Endothelial cell (in vitro differentiated cells): ENCODE measurements around the gene KMT2D. TPM values are rescaled to one million over a fixed set of nuclear protein-coding genes. Genes with fewer than 3 reads are reported as not detected.

Experiments
- DNase-seq: peaks from one replicate; pipeline ENCODE4 v3.0.0; 2021; ENCODE audit warnings: low spot score
- H3K27ac Mint-ChIP-seq: one replicate; pipeline ENCODE4 v1.8.0; 2021; ENCODE audit warnings: mixed read lengths, inconsistent platforms; ENCODE audit not compliant: unreplicated experiment
- H3K27me3 Mint-ChIP-seq: one replicate; pipeline ENCODE4 v1.8.0; 2021; ENCODE audit warnings: mild to moderate bottlenecking, moderate library complexity, mixed read lengths, inconsistent platforms; ENCODE audit not compliant: unreplicated experiment
- H3K36me3 Mint-ChIP-seq: one replicate; pipeline ENCODE4 v1.8.0; 2021; ENCODE audit warnings: mild to moderate bottlenecking, low read depth, mixed read lengths, inconsistent platforms; ENCODE audit not compliant: unreplicated experiment
- H3K4me1 Mint-ChIP-seq: one replicate; pipeline ENCODE4 v1.8.0; 2021; ENCODE audit warnings: mild to moderate bottlenecking, mixed read lengths, inconsistent platforms; ENCODE audit not compliant: unreplicated experiment
- H3K4me3 Mint-ChIP-seq: one replicate; pipeline ENCODE4 v1.8.0; 2021; ENCODE audit warnings: mild to moderate bottlenecking, mixed read lengths, inconsistent platforms; ENCODE audit not compliant: unreplicated experiment
- H3K9me3 Mint-ChIP-seq: one replicate; pipeline ENCODE4 v1.8.0; 2021; ENCODE audit warnings: mixed read lengths, inconsistent platforms; ENCODE audit not compliant: unreplicated experiment
- total RNA-seq: library from RNA; stranded (reverse); fragmentation: NEBNext Ultra II Directional; extraction: Animal tissue kit (Norgen Biotek cat#: 25700); gene quantifications from one replicate; pipeline ENCODE4 v1.2.1, GENCODE V29; 2021; ENCODE audit not compliant: unreplicated experiment
- TF ChIP-seq, protein P1 (sequence below): fragments of 200-600 bp; sonication (generic); IDR thresholded peaks from one replicate; pipeline ENCODE4 v1.5.0; 2021; ENCODE audit warnings: antibody characterized with exemption; ENCODE audit not compliant: unreplicated experiment

Gene KMT2D
- total RNA-seq, 1 donor from 2014 or later = 135 TPM

DNA sequence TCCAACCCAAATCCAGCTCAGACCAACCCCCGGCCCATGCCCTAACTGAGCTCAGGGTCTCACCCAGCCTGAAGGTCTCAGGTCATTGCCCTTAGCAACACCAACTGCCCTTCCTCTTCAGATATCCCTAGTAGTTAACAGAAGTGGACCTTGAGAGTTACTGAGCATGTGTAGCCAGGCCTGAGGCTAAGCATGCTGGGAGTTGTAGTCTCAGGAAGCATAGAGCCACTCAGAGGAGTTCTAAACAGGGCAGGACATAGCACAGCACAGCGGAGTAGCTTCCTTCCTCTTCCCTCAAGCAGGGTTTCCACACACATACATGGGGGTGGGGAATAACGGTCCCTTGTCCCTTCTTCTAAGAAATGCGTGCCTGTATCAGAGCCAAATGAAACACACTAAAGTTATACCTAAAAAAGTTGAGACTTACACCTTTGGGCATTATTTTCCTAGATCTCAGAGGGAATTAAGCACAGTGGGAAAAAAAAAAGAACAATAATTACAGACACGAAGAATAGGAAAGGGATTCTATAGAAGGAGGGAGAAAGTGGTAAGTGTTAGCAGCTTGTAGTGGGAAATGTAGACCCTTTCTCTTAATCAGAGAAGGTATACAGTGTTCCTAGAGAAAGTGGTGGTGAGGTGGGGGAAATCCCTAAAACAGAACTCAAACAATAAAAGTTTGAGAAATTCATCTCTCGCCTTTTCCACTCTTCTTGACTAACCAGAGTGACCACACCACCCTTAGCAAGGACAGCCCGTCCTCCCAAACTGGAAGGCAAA, 4.4 kb downstream of the KMT2D start:
- H3K27me3 Mint-ChIP-seq = peaks cover 27% of the 10 kb centered on the region
- peaks cover 60% of the 10 kb centered on the region for H3K36me3 Mint-ChIP-seq
- H3K4me3 Mint-ChIP-seq = peak overlapping the region; percentile 98

GRCh38 chr12:49055092-49055491, 5.5 kb downstream of the KMT2D start:
- Mint-ChIP-seq H3K27ac (peak overlapping the region; percentile 97), H3K9me3 (no peaks in the 10 kb centered on the region), H3K27me3 (peaks cover 30% of the 10 kb centered on the region), H3K36me3 (peaks cover 65% of the 10 kb centered on the region), H3K4me1 (peaks cover 48% of the 10 kb centered on the region), H3K4me3 (peak overlapping the region; percentile 98)
- DNase-seq = no peak
- TF ChIP-seq, protein P1, sequence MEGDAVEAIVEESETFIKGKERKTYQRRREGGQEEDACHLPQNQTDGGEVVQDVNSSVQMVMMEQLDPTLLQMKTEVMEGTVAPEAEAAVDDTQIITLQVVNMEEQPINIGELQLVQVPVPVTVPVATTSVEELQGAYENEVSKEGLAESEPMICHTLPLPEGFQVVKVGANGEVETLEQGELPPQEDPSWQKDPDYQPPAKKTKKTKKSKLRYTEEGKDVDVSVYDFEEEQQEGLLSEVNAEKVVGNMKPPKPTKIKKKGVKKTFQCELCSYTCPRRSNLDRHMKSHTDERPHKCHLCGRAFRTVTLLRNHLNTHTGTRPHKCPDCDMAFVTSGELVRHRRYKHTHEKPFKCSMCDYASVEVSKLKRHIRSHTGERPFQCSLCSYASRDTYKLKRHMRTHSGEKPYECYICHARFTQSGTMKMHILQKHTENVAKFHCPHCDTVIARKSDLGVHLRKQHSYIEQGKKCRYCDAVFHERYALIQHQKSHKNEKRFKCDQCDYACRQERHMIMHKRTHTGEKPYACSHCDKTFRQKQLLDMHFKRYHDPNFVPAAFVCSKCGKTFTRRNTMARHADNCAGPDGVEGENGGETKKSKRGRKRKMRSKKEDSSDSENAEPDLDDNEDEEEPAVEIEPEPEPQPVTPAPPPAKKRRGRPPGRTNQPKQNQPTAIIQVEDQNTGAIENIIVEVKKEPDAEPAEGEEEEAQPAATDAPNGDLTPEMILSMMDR = no peak

More for the DNA sequence above, 4.4 kb downstream of the KMT2D start:
- peak overlapping the region; percentile 97 for H3K27ac Mint-ChIP-seq
- H3K9me3 Mint-ChIP-seq = no peaks in the 10 kb centered on the region
- peak; percentile 59 for DNase-seq
- peaks cover 50% of the 10 kb centered on the region for H3K4me1 Mint-ChIP-seq
- TF ChIP-seq, protein P1 = no peak

DNA sequence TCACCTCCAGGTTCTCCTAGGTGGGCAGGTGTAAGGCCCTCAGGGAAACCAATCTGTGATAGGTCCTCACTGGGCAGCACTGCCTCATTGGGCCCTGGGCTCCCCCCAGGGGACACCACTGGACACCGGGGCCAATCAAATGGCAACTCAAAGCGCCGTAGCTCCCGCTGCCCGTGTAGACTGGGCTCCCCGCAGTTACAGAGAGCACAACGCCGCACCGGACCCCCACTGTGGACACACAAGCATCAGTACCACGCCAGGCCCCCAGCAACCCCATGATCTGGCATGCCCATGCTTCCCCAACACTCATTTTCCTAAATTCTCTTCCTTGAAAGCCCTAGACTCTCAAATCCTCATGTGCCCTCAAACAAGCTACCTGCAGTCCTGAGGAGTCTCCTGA, 6.1 kb downstream of the KMT2D start:
- peaks cover 66% of the 10 kb centered on the region for H3K36me3 Mint-ChIP-seq
- peaks cover 29% of the 10 kb centered on the region for H3K27me3 Mint-ChIP-seq
- H3K4me1 Mint-ChIP-seq = peaks cover 47% of the 10 kb centered on the region
- H3K9me3 Mint-ChIP-seq = no peaks in the 10 kb centered on the region
- peak overlapping the region; percentile 98 for H3K4me3 Mint-ChIP-seq
- TF ChIP-seq, protein P1 = no peak
- DNase-seq = no peak
- H3K27ac Mint-ChIP-seq = no peak overlapping the region

GRCh38 chr12:49054096-49054495, 6.5 kb downstream of the KMT2D start:
- TF ChIP-seq, protein P1 = no peak
- Mint-ChIP-seq H3K27me3 (peaks cover 25% of the 10 kb centered on the region), H3K27ac (no peak overlapping the region), H3K9me3 (no peaks in the 10 kb centered on the region), H3K4me1 (peaks cover 43% of the 10 kb centered on the region), H3K4me3 (no peak overlapping the region), H3K36me3 (peaks cover 70% of the 10 kb centered on the region)
- DNase-seq = no peak

DNA sequence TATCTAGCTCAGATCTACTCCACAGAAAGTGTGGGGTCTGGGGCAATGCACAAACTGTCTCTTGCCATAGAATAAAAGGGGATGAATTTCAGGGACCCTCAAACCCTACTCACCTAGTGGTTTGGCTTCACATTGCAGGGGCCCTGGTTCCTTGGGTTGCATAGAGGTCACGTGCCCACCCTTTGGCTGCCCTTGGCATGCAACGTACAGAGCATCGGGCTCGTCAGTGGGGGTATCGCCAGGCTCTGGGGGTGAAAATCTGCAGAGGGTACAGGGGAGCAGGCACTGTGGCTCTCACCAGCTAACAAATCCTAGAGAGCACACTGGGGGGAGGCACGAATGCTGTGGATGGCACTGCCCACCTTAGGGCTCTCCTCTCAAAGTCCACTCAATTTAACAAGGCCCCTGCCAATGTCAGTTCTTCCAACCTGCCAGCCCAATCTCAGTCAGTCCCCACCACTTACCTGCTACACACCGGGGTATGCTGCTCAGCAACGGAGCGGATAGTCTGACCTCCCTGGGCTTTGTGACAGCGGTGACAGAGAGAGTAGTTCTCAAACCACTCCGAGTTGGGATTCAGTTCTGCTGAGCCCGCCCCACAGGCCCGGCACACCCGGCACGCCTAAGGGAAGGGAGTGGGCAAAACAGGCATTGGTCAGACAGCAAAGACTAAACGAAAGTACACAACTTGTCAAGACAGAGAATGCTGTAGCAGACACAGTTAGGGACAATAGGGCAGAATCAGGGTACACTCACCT, 8.0 kb downstream of the KMT2D start:
- DNase-seq = no peak
- Mint-ChIP-seq H3K27me3 (peaks cover 20% of the 10 kb centered on the region), H3K27ac (no peak overlapping the region), H3K4me1 (peaks cover 30% of the 10 kb centered on the region), H3K9me3 (no peaks in the 10 kb centered on the region), H3K4me3 (no peak overlapping the region), H3K36me3 (peaks cover 76% of the 10 kb centered on the region)
- TF ChIP-seq, protein P1 = no peak
